ENCODE results near the gene ZNF516.
A peak's percentile ranks its signal among the peaks of the same experiment; 100 is the strongest.

The ZNF516 gene

DNA sequence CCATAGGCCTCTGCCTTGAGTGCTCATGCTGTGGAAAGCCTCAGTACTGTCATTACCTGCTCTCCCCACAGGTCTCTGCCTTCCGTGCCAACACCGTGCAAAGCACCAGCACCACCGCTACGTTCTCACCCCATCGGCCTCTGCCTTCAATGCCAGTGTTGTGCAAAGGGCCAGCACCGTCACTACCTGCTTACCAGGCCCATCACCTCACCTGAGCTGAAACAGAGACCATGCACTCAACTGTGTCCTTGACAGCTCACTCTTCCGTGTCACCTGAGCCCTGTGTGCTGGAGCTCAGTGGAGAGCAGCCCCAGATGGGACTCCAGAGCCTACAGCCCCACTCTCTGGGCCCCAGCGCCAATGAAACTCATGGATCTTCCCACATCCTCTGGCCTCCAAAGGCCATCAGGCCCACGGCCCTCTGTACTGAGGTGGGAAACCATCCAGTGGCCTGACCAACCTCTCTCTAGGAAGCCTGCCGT, 62.7 kb downstream of the ZNF516 start:
- no peak overlapping the region for H3K4me3 ChIP-seq (ENCODE audit: low read depth, low read length)
- DNase-seq (ENCODE audit: low read depth), result no peak

DNA sequence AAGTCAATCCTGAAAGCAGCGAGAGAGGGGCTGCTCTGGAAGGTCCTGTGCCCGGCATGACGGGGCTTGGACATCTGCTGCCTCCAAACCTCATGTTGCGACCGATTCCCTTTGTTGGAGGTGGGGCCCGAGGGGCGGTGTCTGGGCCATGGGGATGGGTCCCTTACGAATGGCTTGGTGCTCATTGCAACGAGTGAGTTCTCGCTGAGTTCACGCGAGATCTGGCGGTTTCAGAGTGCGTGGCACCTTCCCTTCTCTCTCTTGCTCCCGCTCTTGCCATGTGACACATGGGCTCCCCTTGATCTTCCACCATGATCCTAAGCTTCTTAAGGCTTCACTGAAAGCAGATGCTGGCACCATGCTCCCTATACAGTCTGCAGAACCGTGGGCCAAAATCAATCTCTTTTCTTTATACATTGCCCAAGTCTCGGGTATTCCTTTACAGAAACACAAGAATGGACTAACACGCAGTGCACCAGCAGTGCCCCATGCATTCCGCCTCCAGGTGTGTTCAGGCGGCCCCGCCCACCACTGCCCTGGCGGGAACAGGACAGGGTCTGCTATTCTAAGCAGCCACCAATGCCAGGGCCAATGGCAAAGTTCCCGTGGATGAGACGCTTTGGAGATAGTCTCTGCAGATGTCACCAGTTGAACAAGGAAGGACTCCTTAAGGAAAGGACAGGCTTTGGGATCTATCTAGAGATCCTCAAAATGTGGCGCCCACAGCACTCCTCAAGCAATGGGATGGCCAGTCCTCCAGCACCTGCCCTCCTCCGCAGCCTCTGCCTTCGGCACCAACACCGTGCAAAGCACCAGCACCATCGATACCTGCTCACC, 63.4 kb downstream of the ZNF516 start:
- DNase-seq (ENCODE audit: low read depth), result no peak
- H3K4me3 ChIP-seq (ENCODE audit: low read depth, low read length), result no peak overlapping the region

DNA sequence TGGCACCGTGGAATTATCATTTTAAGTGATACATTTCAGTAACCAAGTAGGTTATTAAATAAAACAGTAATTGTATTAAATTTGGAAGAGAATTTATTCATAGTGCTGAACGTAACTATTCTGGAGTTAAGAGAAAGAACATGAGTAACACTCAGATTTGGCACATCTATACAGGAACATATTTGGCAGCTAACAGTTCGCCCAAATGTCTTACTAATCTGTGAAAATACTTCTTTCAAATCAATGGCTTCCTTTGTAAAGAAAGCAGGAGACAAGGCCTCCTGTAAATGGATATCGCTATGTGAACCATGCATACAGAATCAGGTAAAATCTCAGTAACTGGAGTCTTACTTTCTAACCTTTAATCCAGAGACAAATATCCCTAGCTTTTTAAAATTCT, 64.4 kb downstream of the ZNF516 start:
- DNase-seq (ENCODE audit: low read depth), result no peak
- H3K4me3 ChIP-seq (ENCODE audit: low read depth, low read length), result no peak overlapping the region

DNA sequence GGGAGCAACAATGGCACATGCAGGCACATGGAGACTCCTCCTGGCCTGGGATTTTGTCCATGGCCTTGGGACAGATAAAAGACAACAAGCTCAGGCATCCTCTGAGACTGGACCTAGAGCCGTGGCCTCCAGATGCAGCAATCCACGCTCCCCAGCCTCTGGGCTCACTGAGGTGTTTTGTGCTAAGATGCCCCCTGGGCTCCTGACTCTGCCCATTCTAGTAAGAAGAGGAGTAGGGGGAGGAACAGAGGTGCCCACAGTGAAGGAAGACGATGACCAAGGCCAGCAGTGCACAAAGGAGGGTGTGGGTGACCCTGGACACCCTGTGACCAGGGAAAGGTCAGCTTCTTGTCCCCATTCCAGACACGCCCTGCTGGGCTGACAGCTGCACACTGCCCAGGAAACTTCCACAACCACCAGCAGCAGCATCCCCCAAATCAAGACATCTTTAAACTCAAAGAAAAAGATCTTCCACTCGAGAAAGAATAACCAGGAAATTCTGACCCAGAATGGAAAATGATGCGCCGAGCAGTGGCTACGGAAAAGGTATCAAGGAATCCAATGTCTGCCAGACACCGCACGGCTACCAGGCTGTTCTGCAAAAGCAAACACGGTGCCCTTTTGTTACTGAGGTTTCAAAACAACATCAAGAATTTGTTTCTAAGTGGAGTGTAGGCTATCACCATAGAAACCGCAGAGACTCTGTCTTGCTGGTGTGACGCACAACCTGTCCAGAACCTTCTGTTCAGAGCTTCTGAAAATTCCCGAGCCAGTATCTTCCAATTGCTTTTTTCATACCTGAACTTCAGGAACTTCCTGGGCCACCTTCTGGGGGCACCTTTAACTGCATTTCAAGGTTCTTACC, 65.5 kb downstream of the ZNF516 start:
- no peak overlapping the region for H3K4me3 ChIP-seq (ENCODE audit: low read depth, low read length)
- DNase-seq (ENCODE audit: low read depth), result no peak

DNA sequence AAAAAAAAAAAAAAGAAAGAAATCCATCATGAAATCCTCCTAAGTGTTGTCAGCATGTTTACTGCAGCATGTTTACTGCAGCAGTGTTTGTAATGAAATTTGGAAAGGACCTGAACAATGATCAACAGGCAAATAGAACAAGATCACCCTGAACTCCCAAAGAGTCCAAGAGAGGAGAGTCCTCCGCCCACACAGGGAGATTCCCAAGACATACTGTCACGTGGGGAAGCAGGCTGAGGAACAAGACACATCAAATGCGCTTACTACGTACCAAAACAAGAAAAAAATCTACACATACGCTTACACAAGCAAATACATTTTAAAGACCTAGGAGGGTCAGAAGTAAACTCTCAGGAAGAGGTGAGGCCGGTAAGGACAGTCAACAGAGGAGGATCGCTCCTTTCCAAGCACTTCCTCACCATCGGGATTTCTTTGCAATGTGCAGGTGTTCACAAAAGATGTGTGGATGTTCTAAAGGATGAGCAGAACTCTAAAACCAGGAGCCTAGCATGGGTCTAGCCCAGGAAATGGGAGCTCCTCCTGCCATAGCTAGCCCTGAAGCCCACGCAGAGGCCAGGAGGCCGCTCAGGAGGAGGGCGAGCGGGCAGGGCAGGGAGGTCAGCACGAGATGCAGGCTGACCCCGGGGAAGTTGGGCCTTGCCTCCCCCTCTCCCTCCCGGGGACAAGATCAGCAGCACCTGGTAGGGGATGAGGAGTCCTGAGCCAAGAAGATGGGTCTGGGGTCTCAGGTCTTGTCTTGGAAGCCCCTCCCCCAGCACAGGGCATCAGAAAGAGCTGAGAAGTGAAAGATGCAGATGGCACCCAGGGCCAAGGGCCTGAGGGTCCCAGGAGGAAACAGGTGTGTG, 66.4 kb downstream of the ZNF516 start:
- H3K4me3 ChIP-seq (ENCODE audit: low read depth, low read length), result no peak overlapping the region
- DNase-seq (ENCODE audit: low read depth), result no peak

DNA sequence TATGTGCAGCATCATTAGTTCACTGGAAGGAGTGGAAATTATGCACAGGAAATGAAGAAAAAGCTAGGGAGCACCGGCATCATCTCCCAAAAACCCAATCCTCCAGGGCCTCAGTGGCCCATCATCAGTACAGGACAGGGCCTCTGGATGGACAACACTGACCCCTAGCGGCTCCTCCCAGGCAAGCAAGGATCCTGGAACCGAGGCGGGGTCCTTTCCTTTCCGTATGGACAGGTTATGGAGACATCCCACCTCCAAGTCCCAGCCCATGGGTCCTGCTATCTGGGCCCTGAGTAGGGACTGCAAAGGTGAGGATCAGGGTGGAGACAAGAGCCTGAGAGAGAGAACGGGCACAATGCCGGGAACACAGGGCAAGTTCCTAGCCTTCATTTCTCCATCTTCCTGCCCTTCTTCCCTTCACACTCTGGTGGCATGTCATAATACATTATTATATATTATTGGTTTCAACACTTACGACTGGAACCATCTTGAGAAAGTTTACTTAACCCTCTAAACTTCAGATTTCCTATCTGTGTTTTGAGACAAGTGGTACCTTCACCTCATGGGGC, 68.2 kb downstream of the ZNF516 start:
- no peak overlapping the region for H3K4me3 ChIP-seq (ENCODE audit: low read depth, low read length)
- DNase-seq (ENCODE audit: low read depth), result no peak

DNA sequence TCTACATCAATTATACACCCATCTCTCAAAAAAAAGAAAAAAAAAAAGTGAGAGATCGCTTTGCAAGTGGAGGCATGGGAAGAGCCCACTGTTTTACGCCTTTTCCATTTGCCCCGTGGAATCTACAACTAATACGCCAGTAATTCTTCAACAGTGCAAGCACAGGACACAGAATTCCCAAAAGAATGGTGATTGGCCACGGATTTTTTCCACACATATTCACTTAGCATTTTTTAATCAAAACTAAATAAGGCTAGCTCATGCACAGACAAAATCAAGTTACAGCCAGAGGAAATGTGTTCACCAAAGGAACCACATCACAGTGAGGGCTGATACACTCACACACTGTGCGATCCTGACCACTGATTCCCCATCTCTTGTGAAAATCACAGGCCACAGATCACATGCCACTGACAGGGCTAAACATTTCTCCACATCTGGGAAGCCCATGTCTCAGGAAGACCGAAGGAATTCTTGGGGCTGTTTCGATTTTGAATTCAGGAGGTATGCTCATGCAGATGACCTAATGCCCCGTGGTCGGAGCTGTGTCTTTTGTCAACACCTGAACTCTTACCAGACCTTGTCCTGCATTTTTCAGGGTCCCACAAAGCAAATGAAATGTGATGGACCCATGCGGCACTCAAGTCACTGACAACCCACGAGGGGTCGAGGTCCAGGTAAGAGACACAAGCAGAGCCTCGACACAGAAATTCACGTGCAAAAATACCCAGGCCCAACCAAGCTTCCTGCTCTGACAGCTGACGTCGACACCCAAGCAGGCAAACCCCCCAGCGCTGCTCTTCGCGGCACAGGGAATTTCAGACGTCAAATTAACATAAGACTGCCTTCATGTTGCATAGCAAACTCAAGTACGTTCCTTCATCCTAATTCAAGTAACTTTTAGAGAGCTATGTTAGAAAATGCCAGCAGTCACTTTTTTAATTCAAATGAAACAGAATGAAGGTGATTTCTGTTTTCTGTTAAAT, 69.6 kb downstream of the ZNF516 start:
- no peak overlapping the region for H3K4me3 ChIP-seq (ENCODE audit: low read depth, low read length)
- DNase-seq (ENCODE audit: low read depth), result no peak

DNA sequence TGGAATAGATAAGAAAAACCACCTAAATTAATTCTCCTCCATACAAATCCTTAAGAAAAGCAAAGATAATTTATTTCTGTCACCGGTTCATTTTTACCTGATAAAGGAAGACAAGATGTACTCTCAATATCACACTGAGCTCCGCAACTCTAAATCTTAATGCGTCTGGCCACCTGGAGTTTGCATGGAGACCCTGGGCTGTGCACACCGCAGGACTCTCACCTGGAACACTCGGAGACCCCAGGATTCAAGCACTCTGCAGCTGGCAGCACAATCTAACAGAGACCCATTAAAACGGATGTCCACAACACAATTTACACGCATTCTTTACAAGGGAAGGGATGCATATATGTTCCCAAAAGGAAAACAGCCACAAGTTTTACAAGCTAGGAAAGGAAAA, 72.2 kb downstream of the ZNF516 start:
- no peak for DNase-seq (ENCODE audit: low read depth)
- H3K4me3 ChIP-seq (ENCODE audit: low read depth, low read length), result no peak overlapping the region

DNA sequence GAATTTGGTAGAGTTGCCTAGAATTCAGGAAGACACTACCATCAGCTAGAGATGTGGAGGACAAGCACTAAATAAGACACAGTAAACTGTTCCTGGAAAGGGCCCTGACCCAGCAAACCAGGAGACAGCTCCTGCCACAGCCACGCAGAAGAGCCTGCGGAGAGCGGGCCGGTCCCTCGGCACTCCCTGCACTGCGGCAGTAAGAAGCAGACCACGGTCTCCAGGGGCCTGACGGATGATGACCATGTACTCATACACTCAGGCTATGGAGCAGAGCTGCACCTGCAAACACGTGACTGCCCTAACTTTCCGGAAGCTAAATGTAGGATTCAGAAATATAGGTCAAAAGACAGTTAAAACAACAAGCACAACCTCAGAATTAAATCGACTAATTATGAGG, 72.9 kb downstream of the ZNF516 start:
- no peak for DNase-seq (ENCODE audit: low read depth)
- H3K4me3 ChIP-seq (ENCODE audit: low read depth, low read length), result no peak overlapping the region

DNA sequence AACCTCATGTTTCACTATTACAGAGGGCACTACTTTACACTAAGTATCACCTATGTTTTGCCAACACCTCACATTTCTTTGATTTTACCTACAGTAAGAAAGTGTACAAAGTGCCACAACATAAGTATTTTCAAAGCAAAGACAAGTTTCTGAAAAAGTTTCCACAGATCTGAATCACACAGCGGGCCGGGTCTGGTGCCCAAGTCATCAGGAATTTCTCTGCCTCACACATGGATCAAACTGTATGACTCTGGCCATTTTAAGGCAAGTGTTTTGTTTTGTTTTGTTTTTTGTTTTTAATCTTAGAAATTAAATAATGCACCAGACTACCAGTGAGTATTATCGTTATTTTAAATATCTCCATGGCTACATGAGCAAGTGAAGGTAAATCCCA, 73.4 kb downstream of the ZNF516 start:
- no peak for DNase-seq (ENCODE audit: low read depth)

DNA sequence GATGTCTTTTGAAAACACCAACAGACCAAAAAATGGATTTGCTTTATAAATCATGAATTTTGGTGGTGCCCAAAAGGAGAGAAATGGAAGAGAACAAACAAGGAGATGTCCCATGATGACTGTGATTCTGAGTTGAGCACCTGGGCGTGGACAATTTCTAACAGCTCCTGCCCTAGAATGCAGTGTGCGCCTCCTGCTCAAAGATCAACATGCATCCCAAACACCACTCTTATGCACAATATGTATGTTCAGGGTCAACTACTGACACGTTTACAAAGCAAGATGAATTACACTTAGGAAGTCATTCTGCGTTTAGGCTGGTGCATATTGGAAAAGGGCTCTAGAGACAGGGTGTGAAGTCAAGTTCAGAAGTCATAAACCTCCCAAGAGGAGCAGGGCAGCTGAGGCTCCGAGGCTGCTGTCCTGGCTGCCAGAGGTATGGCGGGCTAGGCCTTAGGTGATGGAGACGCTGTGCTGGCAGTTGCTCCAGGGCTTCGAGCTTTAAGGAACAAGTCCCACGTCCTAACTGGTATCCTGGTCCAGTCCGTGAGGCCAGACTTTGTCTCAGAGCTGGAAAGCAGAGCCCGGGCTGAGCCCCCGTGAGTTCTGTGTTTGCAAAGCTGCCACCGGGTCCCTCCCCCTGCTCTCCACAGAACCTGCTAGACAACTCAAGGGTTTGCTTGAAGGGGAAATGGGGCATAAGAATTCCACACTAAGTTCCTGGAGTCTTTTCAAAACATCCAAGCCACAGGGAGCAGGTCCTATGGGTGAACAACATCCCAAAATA, 74.0 kb downstream of the ZNF516 start:
- H3K4me3 ChIP-seq (ENCODE audit: low read depth, low read length), result no peak overlapping the region

More for the DNA sequence above, 73.4 kb downstream of the ZNF516 start:
- H3K4me3 ChIP-seq (ENCODE audit: low read depth, low read length), result no peak overlapping the region

DNA sequence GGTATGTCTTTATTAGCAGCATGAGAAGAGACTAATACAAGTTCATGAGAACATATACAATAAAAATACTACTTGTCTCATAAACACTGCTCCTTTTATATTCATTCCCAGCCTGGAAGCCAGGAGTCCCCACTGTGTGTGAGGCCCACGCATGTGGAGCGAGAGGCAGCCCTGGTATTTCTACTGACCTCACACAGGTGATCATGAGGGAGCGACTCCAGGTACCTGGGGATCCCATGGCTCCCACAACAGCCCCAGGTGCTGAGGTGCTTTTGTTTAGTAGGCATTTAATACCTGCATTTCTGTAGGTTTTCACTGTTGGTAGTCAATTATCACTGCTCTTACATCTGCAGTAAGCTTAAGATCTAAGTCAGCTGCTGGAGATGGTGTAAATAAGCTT, 75.2 kb downstream of the ZNF516 start:
- DNase-seq (ENCODE audit: low read depth), result no peak
- no peak overlapping the region for H3K4me3 ChIP-seq (ENCODE audit: low read depth, low read length)

More for the DNA sequence above, 74.0 kb downstream of the ZNF516 start:
- no peak for DNase-seq (ENCODE audit: low read depth)

DNA sequence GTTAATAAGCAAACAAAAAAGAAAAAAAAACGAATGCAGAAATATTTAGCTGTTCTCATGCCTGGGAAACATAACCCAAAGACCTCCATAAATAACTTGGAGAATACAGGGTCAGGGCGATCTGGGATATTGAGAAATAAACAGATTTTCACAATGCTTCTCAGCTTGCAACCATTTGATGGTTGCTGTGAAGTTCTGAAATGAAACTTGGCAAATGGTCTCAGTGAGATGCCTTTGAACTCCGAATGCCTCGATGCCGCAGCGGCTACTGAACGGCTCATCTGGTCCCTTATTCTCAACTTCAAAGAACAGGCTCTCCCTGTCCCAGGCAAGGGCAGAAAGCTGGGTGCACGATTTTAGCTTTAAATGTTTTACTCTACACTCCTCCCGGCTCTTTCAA, 78.1 kb downstream of the ZNF516 start:
- peak; percentile 41 for DNase-seq (ENCODE audit: low read depth)
- no peak overlapping the region for H3K4me3 ChIP-seq (ENCODE audit: low read depth, low read length)

DNA sequence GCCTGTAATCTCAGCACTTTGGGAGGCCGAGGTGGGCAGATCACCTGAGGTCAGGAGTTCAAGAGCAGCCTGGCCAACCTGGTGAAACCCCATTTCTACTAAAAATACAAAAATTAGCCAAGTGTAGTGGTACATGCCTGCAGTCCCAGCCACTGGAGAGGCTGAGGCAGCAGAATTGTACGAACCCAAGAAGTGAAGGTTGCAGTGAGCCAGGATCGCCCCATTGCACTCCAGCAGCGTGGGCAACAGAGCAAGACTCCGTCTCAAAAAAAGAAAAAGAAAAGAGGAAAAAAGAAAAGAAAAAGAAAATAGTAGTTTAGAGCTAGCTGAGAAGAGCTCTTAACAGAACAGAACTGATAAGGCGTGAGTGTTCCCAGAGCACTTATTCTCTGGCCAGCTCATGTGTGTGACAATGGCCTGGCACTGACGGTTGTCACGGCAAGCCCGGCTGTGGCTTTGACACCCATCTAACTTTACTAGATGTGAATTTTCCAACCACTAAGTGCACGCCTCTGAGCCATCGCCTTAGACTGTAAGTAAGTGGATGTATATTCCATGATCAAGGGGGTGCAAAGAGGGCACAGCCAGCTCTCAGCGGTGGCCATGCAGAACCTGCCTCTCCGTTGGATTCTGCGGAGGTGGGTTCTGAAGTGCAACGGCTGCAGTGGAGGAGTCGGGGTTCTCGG, 80.0 kb downstream of the ZNF516 start:
- no peak for DNase-seq (ENCODE audit: low read depth)

DNA sequence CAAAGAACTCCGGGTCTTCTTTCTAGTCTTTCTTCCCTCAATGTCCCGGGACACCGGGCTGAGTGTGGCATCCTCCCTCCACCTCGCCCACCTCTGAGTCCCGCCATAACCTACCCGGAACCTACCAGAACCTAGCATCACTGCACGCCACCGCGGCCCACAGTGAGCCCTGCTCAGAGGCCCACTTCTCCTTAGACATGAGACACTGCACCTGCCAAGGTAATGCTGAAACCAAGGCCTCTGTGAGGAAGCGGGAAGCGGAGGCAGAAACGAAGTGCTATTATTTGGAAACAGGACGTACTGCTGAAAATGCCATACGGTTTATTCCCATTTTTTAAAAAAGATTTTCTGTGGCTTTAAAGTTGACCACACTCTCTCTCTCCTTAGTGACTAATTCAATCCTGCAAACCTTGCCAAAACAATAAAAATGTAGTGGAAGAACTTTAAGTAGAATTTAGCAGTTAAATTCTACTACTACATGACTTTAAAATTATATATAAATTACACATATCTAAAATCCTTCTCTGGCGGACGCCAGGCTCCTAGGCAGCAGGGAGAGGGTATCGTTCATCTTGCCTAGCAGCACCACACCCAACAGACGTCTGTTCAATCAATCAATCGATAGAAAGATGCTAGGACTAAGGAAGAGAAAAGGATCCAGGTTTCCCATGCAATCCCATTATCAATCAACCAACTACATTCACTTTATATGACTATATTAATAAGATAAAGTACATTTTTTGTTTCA, 82.0 kb downstream of the ZNF516 start:
- H3K4me3 ChIP-seq (ENCODE audit: low read depth, low read length), result no peak overlapping the region
- no peak for DNase-seq (ENCODE audit: low read depth)

More for the DNA sequence above, 80.0 kb downstream of the ZNF516 start:
- no peak overlapping the region for H3K4me3 ChIP-seq (ENCODE audit: low read depth, low read length)

Data from skeletal muscle cell (primary cell).